Astrocyte of the cerebellum (primary cell): ENCODE data around the gene CYLC1.

Source experiments
- DNase-seq: peaks from one replicate; pipeline ENCODE4 v3.0.0-alpha.2; 2011; ENCODE audit warnings: low read depth
- H3K4me3 ChIP-seq: 2 replicates; pipeline ENCODE4 v1.5.1; 2011; ENCODE audit warnings: mild to moderate bottlenecking, low read depth, low read length, moderate library complexity
- CTCF ChIP-seq: IDR thresholded peaks from 2 replicates; pipeline ENCODE4 v1.5.1; 2012; ENCODE audit warnings: low read length, low read depth, moderate library complexity, mild to moderate bottlenecking; ENCODE audit errors: missing control alignments
- in situ Hi-C: cut with HindIII; loops from 2 replicates; pipeline ENCODE4 v1.10.0; 2017; ENCODE audit warnings: low sequenced_read_pairs

The CYLC1 gene

GRCh38 chrX:83860846-83861245 is at the start of gene CYLC1:
Gene CYLC1, plus strand, starts transcription at chrX:83861146. Its CDS starts 37 bp downstream, at chrX:83861183.
- H3K4me3 ChIP-seq = no peak within 1 kb of the TSS
- in situ Hi-C loops = no loop called here
- TF ChIP-seq CTCF = no peak
- no peak for DNase-seq

- DNase-seq = no peak
- in situ Hi-C loops = no loop called here
- H3K4me3 ChIP-seq = no peak overlapping the region
- no peak for TF ChIP-seq CTCF
Observed at GRCh38 chrX:83819304-83819703, 41.6 kb upstream of the CYLC1 start.

DNA sequence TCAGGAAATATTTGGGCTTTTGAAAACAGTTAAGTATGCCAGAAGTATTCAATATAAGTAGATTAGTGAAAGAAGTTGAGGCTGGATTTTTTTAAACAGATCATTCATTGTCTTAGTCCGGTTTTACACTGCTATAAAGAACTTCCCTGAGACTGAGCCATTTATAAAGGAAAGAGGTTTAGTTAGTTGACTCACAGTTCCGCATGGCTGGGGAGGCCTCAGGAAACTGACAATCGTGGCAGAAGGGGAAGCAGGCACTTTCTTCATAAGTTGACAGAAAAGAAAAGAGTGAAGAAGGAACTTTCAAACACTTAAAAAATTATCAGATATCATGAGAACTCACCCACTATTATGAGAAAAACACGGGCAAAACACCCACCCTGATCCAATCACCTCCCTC is 31.1 kb upstream of the CYLC1 start:
- in situ Hi-C loops = no loop called here
- H3K4me3 ChIP-seq = no peak overlapping the region
- TF ChIP-seq CTCF = no peak
- DNase-seq = no peak

GRCh38 chrX:83845397-83845796 is 15.5 kb upstream of the CYLC1 start:
- DNase-seq = no peak
- in situ Hi-C loops = no loop called here

DNA sequence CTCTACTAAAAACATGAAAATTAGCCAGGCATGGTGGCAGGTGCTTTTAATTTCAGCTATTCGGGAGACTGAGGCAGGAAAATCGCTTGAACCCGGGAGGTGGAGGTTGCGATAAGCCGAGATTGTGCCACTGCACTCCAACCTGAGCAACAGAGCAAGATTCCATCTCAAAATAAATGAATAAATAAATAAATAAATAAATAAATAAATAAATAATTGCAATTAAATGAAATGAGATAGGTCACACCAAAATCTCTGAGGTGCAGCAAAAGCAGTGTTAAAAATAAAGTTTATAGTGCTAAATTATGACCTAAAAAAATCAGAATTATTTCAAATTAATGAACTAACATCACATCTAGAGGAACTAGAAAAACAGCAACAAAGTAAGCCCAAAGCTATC is 13.6 kb upstream of the CYLC1 start:
- no peak for DNase-seq
- H3K4me3 ChIP-seq = no peak overlapping the region
- no peak for TF ChIP-seq CTCF
- in situ Hi-C loops = no loop called here

More at GRCh38 chrX:83845397-83845796, 15.5 kb upstream of the CYLC1 start:
- no peak overlapping the region for H3K4me3 ChIP-seq
- peak; percentile 62 for TF ChIP-seq CTCF

DNA sequence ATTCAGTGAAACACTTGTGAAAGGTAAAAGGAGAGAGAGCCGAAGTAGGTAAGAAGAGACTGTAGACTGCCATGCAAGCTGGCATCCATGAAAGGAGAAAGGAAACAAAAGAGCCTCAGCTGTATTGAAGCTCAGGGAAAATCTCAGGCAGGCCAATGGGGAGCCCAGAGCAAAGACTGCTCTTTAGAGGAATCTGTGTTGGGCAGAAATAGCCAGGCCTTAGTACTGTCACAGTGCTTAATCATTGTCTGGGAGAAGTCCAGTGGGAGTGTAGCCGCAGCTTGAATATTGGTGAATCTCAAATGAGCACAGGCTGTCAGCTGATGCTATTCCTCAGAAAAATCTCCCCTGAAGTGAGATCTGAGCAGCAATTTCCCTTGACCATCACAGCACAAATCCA is 27.6 kb downstream of the CYLC1 start:
- in situ Hi-C loops = no loop called here
- no peak for TF ChIP-seq CTCF
- no peak for DNase-seq
- H3K4me3 ChIP-seq = no peak overlapping the region

- H3K4me3 ChIP-seq = no peak overlapping the region
- TF ChIP-seq CTCF = no peak
- in situ Hi-C loops = no loop called here
- DNase-seq = no peak
Observed at GRCh38 chrX:83892433-83892832, 31.5 kb downstream of the CYLC1 start.
